ENCODE data around the gene NFKBIL1.
"Not testable (repeated sequence)": the region's sequence is repeated elsewhere in the genome, so short reads cannot be mapped to it uniquely, and the experiment has no call there.

Gene NFKBIL1, protein sequence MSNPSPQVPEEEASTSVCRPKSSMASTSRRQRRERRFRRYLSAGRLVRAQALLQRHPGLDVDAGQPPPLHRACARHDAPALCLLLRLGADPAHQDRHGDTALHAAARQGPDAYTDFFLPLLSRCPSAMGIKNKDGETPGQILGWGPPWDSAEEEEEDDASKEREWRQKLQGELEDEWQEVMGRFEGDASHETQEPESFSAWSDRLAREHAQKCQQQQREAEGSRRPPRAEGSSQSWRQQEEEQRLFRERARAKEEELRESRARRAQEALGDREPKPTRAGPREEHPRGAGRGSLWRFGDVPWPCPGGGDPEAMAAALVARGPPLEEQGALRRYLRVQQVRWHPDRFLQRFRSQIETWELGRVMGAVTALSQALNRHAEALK

GRCh38 chr6:31546958-31547726 lies at the start of gene NFKBIL1:
NFKBIL1 (plus strand) TSS chr6:31547608; CDS start chr6:31547695, 87 bp downstream.
- H3K4me3 ChIP-seq (ENCODE audit: low read length), result peak within 1 kb of the TSS; percentile 64
- no peak for TF ChIP-seq ZNF274 (IDR thresholded peaks at IDR 0.05; ENCODE audit: low read depth, low read length)

- peak overlapping the region; percentile 67; the same call in 1 of the 2 replicates for H3K4me3 ChIP-seq (ENCODE audit: low read length)
- no peak for TF ChIP-seq ZNF274 (IDR thresholded peaks at IDR 0.05; ENCODE audit: low read depth, low read length)
Measured at GRCh38 chr6:31498748-31499147, 48.7 kb upstream of the NFKBIL1 start.

GRCh38 chr6:31499648-31500047 lies 47.8 kb upstream of the NFKBIL1 start:
- not testable (repeated sequence) for H3K4me3 ChIP-seq (ENCODE audit: low read length)

DNA sequence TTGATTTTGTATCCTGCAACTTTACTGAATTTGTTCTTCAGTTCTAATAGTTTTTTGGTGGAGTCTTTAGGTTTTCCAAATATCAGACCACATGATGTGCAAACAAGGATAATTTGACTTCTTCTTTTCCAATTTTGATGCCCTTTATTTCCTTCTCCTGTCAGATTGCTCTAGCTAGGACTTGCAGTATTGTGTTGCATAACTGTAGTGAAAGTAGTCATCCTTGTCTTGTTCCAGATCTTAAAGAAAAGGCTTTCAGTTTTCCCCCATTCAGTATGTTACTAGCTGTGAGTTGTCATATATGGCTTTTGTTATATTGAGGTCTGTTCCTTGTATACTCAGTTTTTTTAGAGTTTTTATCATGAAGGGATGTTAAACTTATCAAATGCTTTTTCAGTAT lies 44.8 kb upstream of the NFKBIL1 start:
- no peak overlapping the region for H3K4me3 ChIP-seq (ENCODE audit: low read length)
- no peak for TF ChIP-seq ZNF274 (IDR thresholded peaks at IDR 0.05; ENCODE audit: low read depth, low read length)

- H3K4me3 ChIP-seq (ENCODE audit: low read length), result not testable (repeated sequence)
Measured at GRCh38 chr6:31509036-31509435, 38.4 kb upstream of the NFKBIL1 start.

DNA sequence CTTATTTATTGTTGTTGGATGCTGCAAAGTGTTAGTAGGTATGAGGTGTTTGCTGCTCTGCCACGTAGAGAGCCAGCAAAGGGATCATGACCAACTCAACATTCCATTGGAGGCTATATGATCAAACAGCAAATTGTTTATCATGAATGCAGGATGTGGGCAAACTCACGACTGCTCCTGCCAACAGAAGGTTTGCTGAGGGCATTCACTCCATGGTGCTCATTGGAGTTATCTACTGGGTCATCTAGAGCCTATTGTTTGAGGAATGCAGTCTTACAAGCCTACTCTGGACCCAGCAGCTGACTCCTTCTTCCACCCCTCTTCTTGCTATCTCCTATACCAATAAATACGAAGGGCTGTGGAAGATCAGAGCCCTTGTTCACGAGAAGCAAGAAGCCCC lies 37.4 kb upstream of the NFKBIL1 start:
- TF ChIP-seq ZNF274 (IDR thresholded peaks at IDR 0.05; ENCODE audit: low read depth, low read length), result no peak
- H3K4me3 ChIP-seq (ENCODE audit: low read length), result no peak overlapping the region

GRCh38 chr6:31513456-31514165 lies 33.8 kb upstream of the NFKBIL1 start:
- TF ChIP-seq ZNF274 (IDR thresholded peaks at IDR 0.05; ENCODE audit: low read depth, low read length), result no peak
- H3K4me3 ChIP-seq (ENCODE audit: low read length), result no peak overlapping the region

DNA sequence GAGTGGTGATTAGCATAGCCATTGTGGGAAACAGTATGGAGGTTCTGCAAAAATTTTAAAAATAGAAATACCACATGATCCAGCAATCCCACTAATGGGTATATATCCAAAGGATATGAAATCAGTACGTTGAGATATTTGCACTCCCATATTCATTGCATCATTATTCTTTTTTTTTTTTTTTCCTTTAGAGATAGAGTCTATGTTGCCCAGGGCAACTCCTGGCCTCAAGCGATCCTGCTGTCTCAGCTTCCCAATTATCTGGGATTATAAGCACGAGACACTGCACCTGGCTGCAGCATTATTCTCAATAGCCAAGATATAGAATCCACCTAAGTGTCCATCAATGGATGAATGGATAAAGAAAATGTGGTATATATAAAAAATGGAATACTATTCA lies 25.6 kb upstream of the NFKBIL1 start:
- no peak overlapping the region for H3K4me3 ChIP-seq (ENCODE audit: low read length)
- no peak for TF ChIP-seq ZNF274 (IDR thresholded peaks at IDR 0.05; ENCODE audit: low read depth, low read length)

- no peak overlapping the region for H3K4me3 ChIP-seq (ENCODE audit: low read length)
- TF ChIP-seq ZNF274 (IDR thresholded peaks at IDR 0.05; ENCODE audit: low read depth, low read length), result no peak
Measured at GRCh38 chr6:31525553-31525931, 21.9 kb upstream of the NFKBIL1 start.

DNA sequence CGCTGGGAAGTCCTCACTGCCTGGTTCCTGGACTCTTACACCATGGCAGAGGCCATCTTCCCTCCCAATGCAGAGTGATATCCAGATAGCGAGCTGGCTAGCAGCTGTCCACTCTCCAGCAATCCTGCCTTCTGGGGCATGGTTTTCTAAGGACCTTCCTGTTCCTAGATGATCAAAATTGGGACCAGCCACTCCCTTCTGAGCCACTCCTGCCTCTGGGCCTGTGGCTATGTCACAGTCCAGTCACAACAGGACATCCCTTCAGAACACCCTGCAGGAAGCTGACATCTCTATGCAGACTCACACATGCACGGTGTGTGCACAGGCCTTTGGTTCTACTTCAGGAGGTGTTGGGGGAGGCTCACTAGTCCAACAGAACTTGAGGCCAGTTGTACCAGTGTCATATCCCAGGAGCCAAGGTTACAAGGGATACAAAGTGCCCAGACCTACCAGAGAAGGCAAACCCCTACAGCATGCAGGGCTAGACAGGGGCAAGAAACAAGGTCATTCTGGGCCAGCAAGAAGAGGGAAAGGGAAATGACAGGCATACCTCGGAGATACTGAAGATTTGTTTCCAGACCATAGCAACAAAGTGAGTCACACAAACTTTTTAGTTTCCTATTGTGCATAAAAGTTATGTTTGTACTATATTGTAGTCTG lies 21.3 kb upstream of the NFKBIL1 start:
- H3K4me3 ChIP-seq (ENCODE audit: low read length), result no peak overlapping the region
- no peak for TF ChIP-seq ZNF274 (IDR thresholded peaks at IDR 0.05; ENCODE audit: low read depth, low read length)

DNA sequence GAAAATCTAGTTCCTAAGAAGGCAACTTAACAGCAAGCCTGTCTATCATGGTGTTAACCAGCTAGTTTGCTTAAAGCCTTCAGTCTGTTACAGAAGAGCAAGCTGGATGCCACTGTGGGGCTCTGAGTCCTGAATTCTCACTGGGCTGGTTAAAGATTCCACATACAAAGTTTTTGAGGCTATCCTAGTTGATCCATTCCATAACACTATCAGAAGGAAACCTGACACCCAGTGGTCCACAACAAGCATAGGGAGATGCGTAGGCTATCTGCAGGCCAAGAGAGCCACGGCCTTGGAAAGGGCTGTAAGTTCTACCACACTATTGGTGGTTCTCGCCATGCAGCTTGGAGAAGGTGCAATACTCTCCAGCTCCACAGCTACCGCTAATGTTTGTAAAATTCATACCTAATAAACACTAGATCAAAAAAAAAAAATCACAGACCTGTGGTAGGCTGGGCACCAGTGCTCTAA lies 19.1 kb upstream of the NFKBIL1 start:
- H3K4me3 ChIP-seq (ENCODE audit: low read length), result no peak overlapping the region
- TF ChIP-seq ZNF274 (IDR thresholded peaks at IDR 0.05; ENCODE audit: low read depth, low read length), result no peak

DNA sequence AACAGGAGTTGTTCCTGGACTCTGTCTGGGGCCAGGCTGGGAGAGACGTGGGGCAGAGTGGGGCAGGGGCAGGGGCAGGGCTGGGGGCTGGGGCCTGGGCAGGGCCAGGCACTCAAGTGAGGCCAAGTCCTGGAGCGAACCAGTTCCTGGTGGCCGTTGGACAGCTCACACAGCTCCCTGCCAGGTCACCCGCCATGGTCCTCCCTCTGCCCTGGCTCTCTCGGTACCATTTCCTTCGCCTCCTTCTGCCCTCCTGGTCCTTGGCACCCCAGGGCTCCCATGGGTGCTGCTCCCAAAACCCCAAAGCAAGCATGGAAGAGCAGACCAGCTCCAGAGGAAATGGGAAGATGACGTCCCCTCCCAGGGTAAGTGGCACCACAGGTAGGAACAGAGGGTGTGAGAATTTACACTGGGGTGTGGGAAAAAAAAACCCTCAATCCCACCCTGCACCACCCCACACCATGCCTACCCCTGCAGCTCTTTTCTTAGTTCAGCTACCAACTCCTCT lies 18.5 kb upstream of the NFKBIL1 start, which contains the start of gene MCCD1:
TSS of gene MCCD1 (plus strand) at position 142 of the 508 bp plus-strand sequence. CDS start at position 195, 53 bp downstream.
- no peak within 1 kb of the TSS for H3K4me3 ChIP-seq (ENCODE audit: low read length)
- no peak for TF ChIP-seq ZNF274 (IDR thresholded peaks at IDR 0.05; ENCODE audit: low read depth, low read length)

DNA sequence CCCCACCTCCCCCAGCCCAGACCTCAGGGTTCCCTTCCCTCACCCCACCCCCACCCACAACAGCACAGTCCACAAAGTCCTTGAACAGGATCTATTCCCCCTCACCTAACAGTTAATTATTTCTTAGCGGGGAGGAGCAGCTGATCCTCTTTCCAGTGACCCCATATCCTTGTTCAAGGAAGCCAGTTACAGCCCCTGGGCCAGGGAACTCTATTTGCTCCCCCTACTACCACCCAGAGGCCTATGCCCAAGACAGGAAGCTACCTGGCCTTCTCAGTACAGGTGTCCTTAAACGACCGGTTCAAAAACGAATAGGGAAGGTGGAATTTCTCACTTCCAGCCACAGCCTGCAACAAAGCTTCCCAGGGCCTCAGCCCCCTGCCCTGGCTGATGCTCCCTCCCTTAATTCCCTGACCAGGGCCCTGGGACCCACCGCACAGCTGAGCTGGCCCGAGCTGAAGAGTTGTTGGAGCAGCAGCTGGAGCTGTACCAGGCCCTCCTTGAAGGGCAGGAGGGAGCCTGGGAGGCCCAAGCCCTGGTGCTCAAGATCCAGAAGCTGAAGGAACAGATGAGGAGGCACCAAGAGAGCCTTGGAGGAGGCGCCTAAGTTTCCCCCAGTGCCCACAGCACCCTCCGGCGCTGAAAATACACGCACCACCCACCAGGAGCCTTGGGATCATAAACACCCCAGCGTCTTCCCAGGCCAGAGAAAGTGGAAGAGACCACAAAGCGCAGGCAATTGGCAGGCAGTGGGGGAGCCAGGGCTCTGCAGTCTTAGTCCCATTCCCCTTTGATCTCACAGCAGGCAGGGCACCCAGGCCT lies 17.9 kb upstream of the NFKBIL1 start:
- H3K4me3 ChIP-seq (ENCODE audit: low read length), result no peak overlapping the region
- TF ChIP-seq ZNF274 (IDR thresholded peaks at IDR 0.05; ENCODE audit: low read depth, low read length), result no peak
